Measurements from ENCODE around the gene BIN1. TPM values are rescaled to one million over a fixed set of nuclear protein-coding genes. Genes with fewer than 3 reads are reported as not detected.

BIN1 gene
- total and polyA plus RNA-seq, 4 donors, result 103 to 220 (median 163) TPM

DNA sequence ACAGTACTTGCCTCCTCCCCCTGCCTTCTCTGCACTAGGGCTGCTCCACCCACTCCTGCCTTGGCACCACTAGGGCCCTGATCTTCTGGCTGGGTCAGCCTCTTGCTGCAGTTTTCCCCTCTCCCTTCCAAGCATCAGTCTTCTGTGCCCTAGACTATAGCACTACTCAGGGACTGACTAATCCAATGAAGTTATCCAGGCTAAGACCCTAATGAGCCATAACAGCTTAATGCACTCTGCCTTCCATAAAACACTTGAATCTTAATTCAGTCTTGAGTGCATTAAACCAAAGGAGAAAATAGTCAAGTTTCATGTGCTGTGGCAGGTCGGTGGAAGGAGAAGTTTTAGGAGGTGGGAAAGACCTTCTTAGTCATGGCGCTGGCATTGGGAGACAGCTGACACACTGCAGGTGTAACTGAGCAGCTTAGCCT is 95.7 kb downstream of the BIN1 start:
- no peak overlapping the region for H3K27ac ChIP-seq (ENCODE audit: low read depth, low read length)
- DNase-seq (ENCODE audit: low read depth in 4 of 6, low spot score in 6 of 6), result peak in 1 of 6 donors; percentile 69
- no peak overlapping the region for H3K4me3 ChIP-seq (ENCODE audit: low read depth, low read length)
- no peaks in the 10 kb centered on the region for H3K27me3 ChIP-seq (ENCODE audit: control insufficient read depth, insufficient read depth, low read length)
- 100% methylated on average over 1 of the region's 2 CpGs for WGBS (ENCODE audit: insufficient coverage)
- no peaks in the 10 kb centered on the region for H3K4me1 ChIP-seq (ENCODE audit: control insufficient read depth, insufficient read depth, low read length)
- no peaks in the 10 kb centered on the region for H3K9me3 ChIP-seq (ENCODE audit: control insufficient read depth, insufficient read depth, low read length)
- H3K36me3 ChIP-seq (ENCODE audit: control insufficient read depth, insufficient read depth, low read length), result no peaks in the 10 kb centered on the region

DNA sequence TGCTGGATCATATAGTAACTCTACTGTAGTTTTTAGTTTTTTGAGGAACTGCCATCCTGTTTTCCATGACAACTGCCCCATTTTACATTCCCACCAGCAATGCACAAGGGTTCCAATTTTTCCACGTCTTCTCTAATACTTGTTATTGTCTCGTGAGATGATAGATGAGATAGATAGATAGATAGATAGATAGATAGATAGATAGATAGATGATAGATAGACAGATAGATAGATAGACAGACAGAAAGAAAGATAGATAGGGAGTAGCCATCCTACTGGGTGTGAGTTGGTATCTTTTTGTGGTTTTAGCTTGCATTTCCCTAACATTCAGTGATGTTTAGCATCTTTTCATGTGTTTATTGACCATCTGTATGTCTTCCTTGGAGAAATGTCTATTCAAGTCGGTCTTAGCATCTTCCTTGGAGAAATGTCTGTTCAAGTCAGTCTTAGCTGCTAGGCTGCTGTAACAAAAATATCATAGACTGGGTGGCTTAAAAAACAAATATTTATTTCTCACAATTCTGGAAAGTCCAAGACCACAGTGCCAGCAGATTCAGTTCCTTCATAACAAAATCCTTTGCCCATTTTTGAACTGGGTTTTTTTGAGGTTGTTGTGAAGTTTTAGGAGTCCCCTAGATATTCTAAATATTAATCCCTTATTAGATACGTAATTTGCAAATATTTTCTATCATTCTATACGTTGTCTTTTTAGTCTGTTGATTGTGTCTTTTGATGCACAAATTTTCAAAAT is 98.5 kb downstream of the BIN1 start:
- WGBS (ENCODE audit: insufficient coverage), result no CpG with 5 or more reads among the region's 5 CpGs
- H3K27me3 ChIP-seq (ENCODE audit: control insufficient read depth, insufficient read depth, low read length), result no peaks in the 10 kb centered on the region
- no peak for DNase-seq (ENCODE audit: low read depth in 4 of 6, low spot score in 6 of 6)
- H3K36me3 ChIP-seq (ENCODE audit: control insufficient read depth, insufficient read depth, low read length), result no peaks in the 10 kb centered on the region
- H3K9me3 ChIP-seq (ENCODE audit: control insufficient read depth, insufficient read depth, low read length), result no peaks in the 10 kb centered on the region
- H3K4me1 ChIP-seq (ENCODE audit: control insufficient read depth, insufficient read depth, low read length), result no peaks in the 10 kb centered on the region
- H3K4me3 ChIP-seq (ENCODE audit: low read depth, low read length), result no peak overlapping the region
- no peak overlapping the region for H3K27ac ChIP-seq (ENCODE audit: low read depth, low read length)

DNA sequence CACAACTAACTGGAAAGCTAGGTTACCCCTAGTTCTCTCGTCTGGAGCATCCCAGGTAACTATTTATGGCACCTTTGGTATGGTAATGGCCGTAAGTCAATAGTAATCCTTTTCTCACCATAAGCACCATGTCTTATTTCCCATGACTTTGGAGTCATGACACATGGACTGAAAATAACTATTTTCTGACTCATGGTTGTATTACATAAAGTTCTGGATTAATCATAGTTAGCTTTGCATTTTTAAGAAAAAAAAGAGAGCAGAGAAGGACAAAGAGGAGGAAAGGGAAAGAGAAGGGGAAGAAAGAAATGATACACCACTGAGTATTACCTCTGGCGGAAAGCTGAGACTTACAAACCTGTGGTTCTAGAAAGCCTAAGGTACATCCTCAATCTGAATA is 99.3 kb downstream of the BIN1 start:
- Histone ChIP-seq H3K4me3 (ENCODE audit: low read depth, low read length) (no peak overlapping the region), H3K27ac (ENCODE audit: low read depth, low read length) (no peak overlapping the region), H3K27me3 (ENCODE audit: control insufficient read depth, insufficient read depth, low read length) (no peaks in the 10 kb centered on the region), H3K36me3 (ENCODE audit: control insufficient read depth, insufficient read depth, low read length) (no peaks in the 10 kb centered on the region), H3K4me1 (ENCODE audit: control insufficient read depth, insufficient read depth, low read length) (no peaks in the 10 kb centered on the region), H3K9me3 (ENCODE audit: control insufficient read depth, insufficient read depth, low read length) (no peaks in the 10 kb centered on the region)
- DNase-seq (ENCODE audit: low read depth in 4 of 6, low spot score in 6 of 6), result no peak
- 100% methylated on average over 1 of the region's 3 CpGs for WGBS (ENCODE audit: insufficient coverage)

DNA sequence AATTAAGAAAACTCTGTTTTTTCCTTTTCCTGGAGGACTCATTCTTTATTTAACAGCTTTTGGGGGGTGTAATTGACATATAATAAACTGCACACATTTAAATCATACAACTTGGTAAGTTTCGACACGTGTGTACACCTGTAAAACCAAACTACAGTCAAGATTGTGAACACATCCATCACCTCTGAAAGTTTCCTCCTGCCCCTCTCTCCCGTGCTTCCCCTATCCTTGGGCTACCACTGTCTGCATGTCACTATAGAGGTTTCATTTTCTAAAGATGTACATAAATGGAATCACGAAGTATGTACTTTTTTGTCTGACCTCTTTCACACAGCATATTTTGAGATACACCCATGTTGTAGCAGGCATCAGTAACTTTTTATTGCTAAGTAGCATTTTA is 100.0 kb downstream of the BIN1 start:
- WGBS (ENCODE audit: insufficient coverage), result no CpG with 5 or more reads among the region's 4 CpGs
- Histone ChIP-seq H3K27ac (ENCODE audit: low read depth, low read length) (no peak overlapping the region), H3K36me3 (ENCODE audit: control insufficient read depth, insufficient read depth, low read length) (no peaks in the 10 kb centered on the region), H3K9me3 (ENCODE audit: control insufficient read depth, insufficient read depth, low read length) (no peaks in the 10 kb centered on the region), H3K4me1 (ENCODE audit: control insufficient read depth, insufficient read depth, low read length) (no peaks in the 10 kb centered on the region), H3K4me3 (ENCODE audit: low read depth, low read length) (no peak overlapping the region), H3K27me3 (ENCODE audit: control insufficient read depth, insufficient read depth, low read length) (no peaks in the 10 kb centered on the region)
- no peak for DNase-seq (ENCODE audit: low read depth in 4 of 6, low spot score in 6 of 6)

DNA sequence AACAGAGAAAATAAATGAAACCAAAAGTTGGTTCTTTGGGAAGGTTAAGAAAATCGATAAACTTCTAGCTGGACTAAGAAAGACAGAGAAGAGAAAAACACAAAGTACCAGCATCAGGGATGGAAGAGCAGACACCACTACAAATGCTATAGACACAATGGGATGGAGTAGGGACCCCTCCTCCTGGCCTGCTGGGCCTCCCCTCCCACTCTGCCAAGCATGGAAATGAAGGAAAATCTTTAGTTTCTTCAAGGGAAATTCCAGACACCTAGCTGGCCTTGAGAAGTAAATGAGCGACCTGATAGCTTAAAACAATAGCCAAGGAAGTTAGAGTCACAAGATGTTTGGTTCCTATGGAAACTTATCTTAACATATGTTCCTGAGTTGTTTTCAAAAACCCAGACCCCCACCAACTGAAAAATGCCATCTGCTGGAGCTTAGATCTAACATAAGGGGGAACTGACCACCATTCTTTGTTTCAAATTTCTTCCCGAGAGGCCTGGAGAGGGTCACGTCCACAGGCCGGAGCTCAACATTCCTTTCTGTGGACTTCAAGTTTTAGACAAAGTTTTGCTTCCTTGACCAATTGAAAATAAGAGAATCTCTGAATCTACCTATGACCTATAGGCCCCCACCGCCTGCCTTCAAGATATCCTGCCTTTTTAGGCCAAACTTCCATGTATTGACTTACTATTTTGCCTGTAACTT is 101.9 kb downstream of the BIN1 start:
- H3K4me3 ChIP-seq (ENCODE audit: low read depth, low read length), result no peak overlapping the region
- H3K27me3 ChIP-seq (ENCODE audit: control insufficient read depth, insufficient read depth, low read length), result no peaks in the 10 kb centered on the region
- H3K27ac ChIP-seq (ENCODE audit: low read depth, low read length), result no peak overlapping the region
- WGBS (ENCODE audit: insufficient coverage), result 95% methylated on average over 4 of the region's 6 CpGs
- no peaks in the 10 kb centered on the region for H3K36me3 ChIP-seq (ENCODE audit: control insufficient read depth, insufficient read depth, low read length)
- DNase-seq (ENCODE audit: low read depth in 4 of 6, low spot score in 6 of 6), result no peak
- H3K9me3 ChIP-seq (ENCODE audit: control insufficient read depth, insufficient read depth, low read length), result no peaks in the 10 kb centered on the region
- H3K4me1 ChIP-seq (ENCODE audit: control insufficient read depth, insufficient read depth, low read length), result no peaks in the 10 kb centered on the region

DNA sequence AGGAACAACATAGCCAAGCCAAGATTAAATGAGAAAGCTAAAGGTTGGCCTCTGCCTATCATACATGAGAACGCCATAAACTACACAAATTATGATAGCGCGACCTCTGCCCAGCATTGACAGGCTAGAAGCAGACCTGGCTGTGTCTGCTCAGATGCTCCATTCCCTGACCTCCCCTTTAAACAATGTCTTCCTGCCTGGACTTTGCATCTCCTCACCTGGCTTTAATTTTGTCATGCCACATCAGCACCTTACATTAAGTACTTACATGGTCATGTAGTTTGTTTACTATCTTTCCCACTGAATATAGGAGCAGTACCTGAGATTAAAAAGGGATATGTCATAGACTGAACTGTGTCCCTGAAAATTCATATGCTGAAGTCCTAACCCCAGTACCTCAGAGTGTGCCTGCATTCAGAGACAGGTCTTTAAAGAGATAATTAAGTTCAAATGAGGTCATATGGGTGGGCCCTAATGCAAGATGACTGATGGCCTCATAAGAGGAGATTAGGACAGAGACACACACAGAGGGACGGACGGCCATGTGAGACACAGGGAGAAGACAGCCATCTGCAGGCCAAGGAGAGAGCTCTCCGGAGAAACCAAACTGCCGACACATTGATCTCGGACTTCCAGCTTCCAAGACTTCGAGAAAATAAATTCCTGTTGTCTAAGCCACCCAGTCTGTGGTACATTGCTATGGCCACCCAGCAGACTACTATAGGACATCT is 103.7 kb downstream of the BIN1 start:
- H3K36me3 ChIP-seq (ENCODE audit: control insufficient read depth, insufficient read depth, low read length), result no peaks in the 10 kb centered on the region
- H3K4me1 ChIP-seq (ENCODE audit: control insufficient read depth, insufficient read depth, low read length), result peaks cover 6% of the 10 kb centered on the region
- DNase-seq (ENCODE audit: low read depth in 4 of 6, low spot score in 6 of 6), result no peak
- H3K9me3 ChIP-seq (ENCODE audit: control insufficient read depth, insufficient read depth, low read length), result no peaks in the 10 kb centered on the region
- H3K27me3 ChIP-seq (ENCODE audit: control insufficient read depth, insufficient read depth, low read length), result no peaks in the 10 kb centered on the region
- no peak overlapping the region for H3K4me3 ChIP-seq (ENCODE audit: low read depth, low read length)
- H3K27ac ChIP-seq (ENCODE audit: low read depth, low read length), result no peak overlapping the region
- WGBS (ENCODE audit: insufficient coverage), result 87% methylated on average over 7 of the region's 9 CpGs

DNA sequence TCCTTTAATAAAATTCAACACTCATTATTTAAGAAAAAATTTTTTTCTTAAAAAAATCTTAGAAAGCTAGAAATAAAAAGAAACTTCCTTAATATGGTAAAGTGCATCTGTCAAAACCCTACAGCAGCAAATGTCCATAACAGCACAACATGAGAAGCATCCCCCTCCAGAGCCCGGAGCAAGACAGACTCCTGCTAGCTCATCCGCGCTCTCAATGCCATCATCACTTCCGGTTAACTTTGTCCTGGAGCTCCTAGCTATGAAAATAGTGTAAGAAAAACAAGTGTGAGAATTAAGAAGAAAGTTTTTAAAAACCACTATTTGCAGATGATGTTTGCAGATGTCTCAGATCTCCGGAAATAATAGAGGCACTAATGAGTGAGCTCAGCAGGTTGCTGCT is 105.2 kb downstream of the BIN1 start:
- Histone ChIP-seq H3K4me1 (ENCODE audit: control insufficient read depth, insufficient read depth, low read length) (peaks cover 6% of the 10 kb centered on the region), H3K4me3 (ENCODE audit: low read depth, low read length) (no peak overlapping the region), H3K36me3 (ENCODE audit: control insufficient read depth, insufficient read depth, low read length) (no peaks in the 10 kb centered on the region), H3K27me3 (ENCODE audit: control insufficient read depth, insufficient read depth, low read length) (no peaks in the 10 kb centered on the region), H3K9me3 (ENCODE audit: control insufficient read depth, insufficient read depth, low read length) (no peaks in the 10 kb centered on the region), H3K27ac (ENCODE audit: low read depth, low read length) (no peak overlapping the region)
- DNase-seq (ENCODE audit: low read depth in 4 of 6, low spot score in 6 of 6), result no peak
- no CpG with 5 or more reads among the region's 5 CpGs for WGBS (ENCODE audit: insufficient coverage)

DNA sequence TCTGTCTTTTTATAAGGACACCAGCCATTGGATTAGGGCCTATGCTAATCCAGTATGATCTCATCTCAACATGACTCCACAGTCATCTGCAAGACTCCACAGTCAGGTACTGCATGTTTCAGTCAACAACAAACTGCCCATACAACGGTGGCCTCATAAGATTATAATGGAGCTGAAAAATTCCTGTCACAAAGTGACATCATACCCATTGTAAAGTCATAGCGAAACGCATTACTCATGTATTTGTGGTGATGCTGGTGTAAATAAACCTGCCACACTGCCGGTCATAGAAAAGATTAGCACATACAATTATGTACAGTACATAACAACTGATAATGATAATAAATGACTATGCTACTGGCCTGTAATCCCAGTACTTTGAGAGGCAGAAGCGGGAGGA is 106.0 kb downstream of the BIN1 start:
- peaks cover 6% of the 10 kb centered on the region for H3K4me1 ChIP-seq (ENCODE audit: control insufficient read depth, insufficient read depth, low read length)
- WGBS (ENCODE audit: insufficient coverage), result 100% methylated on average over 1 of the region's 5 CpGs
- no peak overlapping the region for H3K27ac ChIP-seq (ENCODE audit: low read depth, low read length)
- H3K36me3 ChIP-seq (ENCODE audit: control insufficient read depth, insufficient read depth, low read length), result no peaks in the 10 kb centered on the region
- H3K9me3 ChIP-seq (ENCODE audit: control insufficient read depth, insufficient read depth, low read length), result no peaks in the 10 kb centered on the region
- H3K4me3 ChIP-seq (ENCODE audit: low read depth, low read length), result no peak overlapping the region
- H3K27me3 ChIP-seq (ENCODE audit: control insufficient read depth, insufficient read depth, low read length), result no peaks in the 10 kb centered on the region
- no peak for DNase-seq (ENCODE audit: low read depth in 4 of 6, low spot score in 6 of 6)

DNA sequence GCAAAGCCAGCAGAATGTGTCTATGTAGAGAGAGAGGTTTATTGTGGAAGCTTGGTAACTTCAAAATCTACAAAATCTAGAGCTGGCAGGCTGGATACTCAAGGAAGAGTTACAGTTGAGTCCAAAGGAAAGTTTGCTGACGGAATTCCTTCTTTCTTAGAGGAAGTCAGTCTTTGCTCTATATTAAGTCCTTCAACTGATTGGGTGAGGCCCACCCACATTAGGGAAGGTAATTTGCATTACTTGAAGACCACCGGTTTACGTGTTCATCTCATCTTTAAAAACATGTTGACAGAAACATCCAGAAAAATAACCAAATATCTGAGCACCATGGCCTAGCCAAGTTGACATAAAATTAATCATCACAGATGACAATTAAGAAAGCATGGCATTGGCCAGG is 106.8 kb downstream of the BIN1 start:
- H3K36me3 ChIP-seq (ENCODE audit: control insufficient read depth, insufficient read depth, low read length), result no peaks in the 10 kb centered on the region
- no peak overlapping the region for H3K27ac ChIP-seq (ENCODE audit: low read depth, low read length)
- H3K9me3 ChIP-seq (ENCODE audit: control insufficient read depth, insufficient read depth, low read length), result no peaks in the 10 kb centered on the region
- WGBS (ENCODE audit: insufficient coverage), result 66% methylated on average over 3 of the region's 3 CpGs
- no peak for DNase-seq (ENCODE audit: low read depth in 4 of 6, low spot score in 6 of 6)
- H3K4me3 ChIP-seq (ENCODE audit: low read depth, low read length), result no peak overlapping the region
- H3K27me3 ChIP-seq (ENCODE audit: control insufficient read depth, insufficient read depth, low read length), result no peaks in the 10 kb centered on the region
- H3K4me1 ChIP-seq (ENCODE audit: control insufficient read depth, insufficient read depth, low read length), result peaks cover 6% of the 10 kb centered on the region

Measured in spinal cord (tissue), 10 donors.